Right lung (tissue), 5 donors: Measurements from ENCODE around the gene UNK. TPM values are rescaled to one million over a fixed set of nuclear protein-coding genes. Genes with fewer than 3 reads are reported as not detected.
"Not testable (repeated sequence)": the region's sequence is repeated elsewhere in the genome, so short reads cannot be mapped to it uniquely, and the experiment has no call there.

Experiments
- DNase-seq, 2 donors: peaks; one replicate each; pipeline ENCODE4 v3.0.0-alpha.2; 2013
- polyA plus RNA-seq, 5 donors: library from polyadenylated mRNA; unstranded; fragments of 120-200 nt; gene quantifications; one replicate each; pipeline versions ENCODE4 v1.2.1 to v1.2.3, GENCODE V29; 2013; ENCODE audit warnings: inconsistent platforms in 1 of 5, low replicate concordance in 1 of 5; ENCODE audit not compliant: insufficient read length in 5 of 5, insufficient read depth in 1 of 5

Gene UNK
- polyA plus RNA-seq, 5 donors = 39.6 to 52.3 (median 46.7) TPM

GRCh38 chr17:75846692-75847613 is 62.3 kb downstream of the UNK start:
- DNase-seq = no peak

GRCh38 chr17:75847614-75848522 is 63.3 kb downstream of the UNK start:
- no peak for DNase-seq

- DNase-seq = no peak
Measured at GRCh38 chr17:75848523-75849278, 64.1 kb downstream of the UNK start.

- DNase-seq = no peak
Measured at GRCh38 chr17:75849279-75849646, 64.7 kb downstream of the UNK start.

GRCh38 chr17:75849724-75850123 is 65.1 kb downstream of the UNK start:
- no peak for DNase-seq

DNA sequence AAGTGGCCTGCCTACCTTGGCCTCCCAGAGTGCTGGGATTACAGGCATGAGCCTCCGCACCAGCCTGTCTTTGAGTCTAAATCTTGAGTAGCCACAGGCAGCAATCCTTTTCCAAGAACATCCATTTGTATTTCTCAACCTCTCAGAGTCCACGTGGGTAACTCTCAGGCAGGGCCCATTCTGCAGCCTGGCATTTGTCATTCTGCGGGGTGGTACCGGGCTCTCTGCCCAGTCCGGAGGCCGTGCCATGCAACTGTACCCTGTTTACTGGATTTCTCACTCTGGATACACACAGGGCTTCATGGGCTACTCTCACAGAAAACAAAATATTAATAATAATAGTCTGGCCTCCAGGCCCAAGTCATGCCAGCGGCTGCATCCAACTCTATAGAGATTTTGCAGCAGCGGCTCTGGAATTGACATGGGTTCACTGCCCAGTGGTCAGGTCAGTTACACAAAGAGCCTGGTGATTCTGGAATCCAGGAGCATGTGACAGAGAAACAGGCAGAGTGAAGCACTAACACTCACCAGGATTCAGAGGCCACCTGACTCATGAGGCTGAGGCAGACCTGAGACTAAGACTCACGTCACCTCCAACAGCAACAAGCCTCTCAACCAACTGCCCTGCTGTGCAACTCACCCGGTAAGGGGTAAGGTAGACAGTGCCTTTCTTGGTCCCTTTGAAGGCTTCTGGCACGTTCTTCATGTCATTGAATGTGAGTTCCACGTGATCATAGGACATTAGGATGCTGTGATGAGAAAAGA is 66.5 kb downstream of the UNK start:
- DNase-seq = no peak

GRCh38 chr17:75851693-75851991 is 67.0 kb downstream of the UNK start:
- DNase-seq = not testable (repeated sequence)

DNA sequence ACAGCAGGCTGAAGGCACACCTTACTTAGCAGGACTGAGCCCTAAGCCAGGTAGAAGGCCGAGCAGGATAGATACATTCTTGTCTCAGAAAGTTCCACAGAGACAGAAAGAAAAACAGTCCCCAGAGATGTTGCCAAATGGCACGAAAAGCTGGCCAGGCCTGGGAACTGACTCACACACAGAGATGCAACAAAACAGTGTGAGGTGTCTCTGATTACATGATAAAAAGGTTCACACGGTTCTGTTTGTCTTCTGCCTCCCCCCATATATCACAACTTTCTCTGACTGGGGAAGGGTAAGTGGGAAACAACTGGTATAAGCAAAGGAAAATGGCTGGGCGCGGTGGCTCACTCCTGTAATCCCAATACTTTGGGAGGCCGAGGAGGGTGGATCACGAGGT is 68.8 kb downstream of the UNK start:
- DNase-seq = no peak

DNA sequence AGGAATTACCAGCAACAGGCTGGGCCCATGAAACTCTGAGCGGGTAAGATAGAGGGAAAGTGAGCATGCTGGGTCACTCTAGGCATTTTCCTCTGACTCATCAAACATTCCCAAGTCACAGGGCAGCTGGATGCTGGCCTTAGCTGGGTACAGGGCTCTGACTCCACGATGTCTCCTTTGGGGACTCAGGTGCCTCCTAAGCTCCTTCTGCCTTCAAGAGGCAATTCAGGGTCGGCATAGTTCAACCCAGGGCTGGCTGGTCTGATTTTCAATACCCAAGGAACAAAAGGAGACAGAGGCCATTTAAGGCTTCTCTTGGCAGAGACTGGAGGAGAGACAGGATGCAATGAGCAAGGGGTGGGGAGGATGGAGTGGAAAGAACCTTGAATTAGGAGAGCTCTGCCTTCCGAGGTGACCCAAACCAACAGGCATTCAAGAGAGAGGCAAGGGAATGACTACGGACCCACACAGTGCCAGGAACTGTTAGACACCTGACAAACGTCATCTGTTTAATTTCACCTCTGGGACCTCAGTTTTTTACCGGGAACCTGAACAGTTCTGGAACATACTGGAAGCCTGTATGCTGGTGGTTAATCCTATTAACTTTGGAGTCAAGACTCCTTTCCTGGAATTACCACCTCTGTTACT is 69.6 kb downstream of the UNK start:
- DNase-seq = no peak

- no peak for DNase-seq
Measured at GRCh38 chr17:75854881-75855309, 70.3 kb downstream of the UNK start.

DNA sequence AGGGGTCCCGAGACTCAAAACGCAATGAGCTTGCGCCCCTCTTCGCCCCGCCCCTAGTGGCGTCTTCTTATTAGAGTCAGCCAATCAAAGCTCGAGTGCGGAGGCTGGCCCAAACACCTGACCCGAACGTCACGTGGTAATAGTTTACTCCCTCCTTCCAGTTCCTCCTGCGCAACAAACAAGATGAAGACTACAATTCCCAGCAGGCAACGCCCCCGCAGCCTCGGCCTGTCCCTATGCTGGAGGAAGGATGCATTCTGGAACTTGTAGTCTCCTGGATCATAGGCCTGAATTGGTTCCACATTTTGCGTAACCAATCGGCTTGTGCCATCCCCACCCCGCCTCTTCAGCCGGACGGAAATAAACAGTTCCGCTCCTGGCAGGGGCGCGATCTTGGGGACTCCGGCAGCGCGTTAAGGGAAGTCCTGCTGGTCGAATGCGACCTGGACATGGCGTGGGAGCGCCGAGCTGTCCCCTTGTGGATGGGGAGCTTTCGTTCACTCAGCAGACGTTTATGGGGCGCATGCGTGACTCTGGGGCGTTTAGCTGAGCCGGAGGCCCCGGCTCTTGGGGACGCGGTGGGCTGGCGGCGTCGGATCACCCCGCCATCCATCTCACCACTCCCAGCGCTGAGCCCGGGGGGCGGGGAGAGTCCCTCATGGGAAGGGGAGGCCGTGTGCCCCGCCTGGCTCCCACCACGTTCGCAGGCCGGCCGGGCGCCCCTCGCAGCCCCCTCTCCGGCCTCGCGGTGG is 70.9 kb downstream of the UNK start, which contains the start of gene WBP2:
TSS of gene WBP2 (minus strand) at position 26 of the 752 bp plus-strand sequence. CDS start 38 bp downstream, outside the sequence.
- peak; percentile 99 for DNase-seq

DNA sequence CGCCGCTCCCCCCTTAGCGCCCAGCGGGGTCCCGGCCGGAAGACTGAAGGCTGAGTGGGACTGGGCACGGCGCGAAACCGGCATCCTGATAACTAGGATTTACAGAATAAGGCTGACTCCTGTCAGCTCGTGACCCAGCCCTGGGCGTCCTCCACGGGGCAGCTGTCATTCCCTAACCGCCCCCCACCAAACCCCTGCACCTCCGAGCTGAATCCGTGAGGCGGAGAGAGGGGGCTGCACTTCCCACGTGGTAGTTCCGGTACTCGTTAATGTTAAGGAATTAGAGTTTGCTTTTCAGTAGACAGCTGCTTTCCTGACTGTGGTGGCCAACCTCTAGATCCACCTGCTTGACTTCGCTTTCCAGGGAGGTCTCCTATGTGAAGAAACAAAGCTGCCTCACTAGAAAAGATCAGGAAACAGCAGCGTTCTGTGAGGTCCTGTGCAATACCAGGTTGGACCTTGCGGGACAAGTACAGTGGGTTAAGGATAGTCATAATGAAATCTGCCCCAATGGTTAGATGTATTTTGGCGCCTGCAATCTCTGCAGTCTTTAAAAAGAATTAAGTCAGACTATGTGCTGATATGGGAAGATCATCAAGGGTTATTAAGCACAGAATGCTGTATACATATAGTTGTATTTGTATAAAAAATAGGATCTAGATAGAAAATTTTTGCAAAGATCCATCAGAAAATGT is 71.6 kb downstream of the UNK start:
- peak in 1 of 2 donors; percentile 32 for DNase-seq

DNA sequence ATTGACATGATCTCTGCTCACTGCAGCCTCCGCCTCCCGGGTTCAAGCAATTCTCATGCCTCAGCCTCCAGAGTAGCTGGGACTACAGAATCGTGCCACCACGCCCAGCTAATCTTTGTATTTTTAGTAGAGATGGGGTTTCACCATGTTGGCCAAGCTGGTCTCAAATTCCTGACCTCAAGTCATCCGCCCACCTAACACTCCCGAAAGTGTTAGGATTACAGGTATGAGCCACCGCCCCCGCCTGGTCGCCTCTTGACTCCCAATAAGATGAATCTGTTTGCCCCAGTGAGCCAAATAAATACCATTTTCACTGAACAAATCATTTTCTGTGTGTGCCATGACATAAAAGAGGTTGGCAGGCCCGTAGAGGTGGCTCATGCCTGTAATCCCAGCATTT is 74.8 kb downstream of the UNK start:
- DNase-seq = not testable (repeated sequence)

DNA sequence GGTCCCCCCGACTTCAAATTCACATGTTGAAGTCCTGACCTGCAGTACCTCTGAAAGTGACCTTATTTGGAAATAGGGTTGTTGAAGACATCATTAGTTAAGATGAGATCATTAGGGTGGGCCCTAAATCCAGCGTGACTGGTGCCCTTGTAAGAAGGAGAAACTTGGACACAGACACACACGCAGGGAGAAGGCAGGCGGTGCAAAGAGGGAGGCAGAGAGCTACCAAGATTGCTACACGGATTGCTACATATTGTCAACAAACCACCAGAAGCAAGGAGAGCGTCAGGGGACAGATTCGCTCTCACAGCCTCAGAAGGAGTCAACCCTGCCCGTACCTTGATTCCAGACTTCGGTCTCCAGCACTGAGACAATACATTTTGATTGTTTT is 77.3 kb downstream of the UNK start:
- no peak for DNase-seq

- peak; percentile 94 to 97 for DNase-seq
Measured at GRCh38 chr17:75864448-75864871, 79.9 kb downstream of the UNK start.

DNA sequence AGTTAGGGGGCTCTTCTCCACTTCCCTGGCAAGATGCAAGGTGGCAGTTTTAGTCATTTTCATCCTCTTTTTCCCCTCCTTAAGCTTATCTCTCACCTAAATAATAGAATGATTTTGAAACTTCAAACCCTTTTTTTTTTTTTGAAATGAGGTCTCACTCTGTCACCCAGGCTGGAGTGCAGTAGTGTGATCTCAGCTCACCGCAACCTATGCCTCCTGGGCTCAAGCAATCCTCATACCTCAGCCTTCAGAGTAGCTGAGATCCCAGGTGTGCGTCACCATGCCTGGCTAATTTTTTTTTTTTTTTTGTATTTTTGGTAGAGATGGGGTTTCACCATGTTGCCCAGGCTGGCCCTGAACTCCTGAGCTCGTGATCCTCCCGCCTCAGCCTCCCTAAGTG is 80.3 kb downstream of the UNK start:
- DNase-seq = not testable (repeated sequence)

- peak in 1 of 2 donors; percentile 26 for DNase-seq
Measured at GRCh38 chr17:75865404-75866188, 81.0 kb downstream of the UNK start.

DNA sequence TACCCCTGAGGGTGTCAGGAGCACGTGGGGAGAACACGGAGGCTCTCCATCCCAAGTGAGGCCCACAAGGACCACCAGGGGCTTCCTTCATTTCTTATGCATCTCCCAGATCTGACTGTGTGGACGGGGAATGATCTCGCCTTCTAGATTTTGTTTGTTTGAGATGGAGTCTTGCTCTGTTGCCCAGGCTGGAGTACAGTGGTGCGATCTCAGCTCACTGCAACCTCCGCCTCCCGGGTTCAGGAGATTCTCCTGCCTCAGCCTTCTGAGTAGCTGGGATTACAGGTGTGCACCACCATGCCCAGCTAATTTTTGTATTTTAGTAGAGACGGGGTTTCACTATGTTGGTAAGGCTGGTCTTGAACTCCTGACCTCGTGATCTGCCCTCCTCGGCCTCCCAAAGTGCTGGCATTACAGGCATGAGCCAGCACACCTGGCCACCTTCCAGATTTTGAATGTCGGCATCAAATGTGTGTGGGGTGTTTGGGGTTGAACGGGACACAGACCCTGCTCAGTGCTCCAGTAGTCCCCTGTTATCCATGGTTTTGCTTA is 84.2 kb downstream of the UNK start:
- DNase-seq = not testable (repeated sequence)
